ENCODE data around the gene CTPS1.
A peak's percentile ranks its signal among the peaks of the same experiment; 100 is the strongest.

CTPS1 gene

DNA sequence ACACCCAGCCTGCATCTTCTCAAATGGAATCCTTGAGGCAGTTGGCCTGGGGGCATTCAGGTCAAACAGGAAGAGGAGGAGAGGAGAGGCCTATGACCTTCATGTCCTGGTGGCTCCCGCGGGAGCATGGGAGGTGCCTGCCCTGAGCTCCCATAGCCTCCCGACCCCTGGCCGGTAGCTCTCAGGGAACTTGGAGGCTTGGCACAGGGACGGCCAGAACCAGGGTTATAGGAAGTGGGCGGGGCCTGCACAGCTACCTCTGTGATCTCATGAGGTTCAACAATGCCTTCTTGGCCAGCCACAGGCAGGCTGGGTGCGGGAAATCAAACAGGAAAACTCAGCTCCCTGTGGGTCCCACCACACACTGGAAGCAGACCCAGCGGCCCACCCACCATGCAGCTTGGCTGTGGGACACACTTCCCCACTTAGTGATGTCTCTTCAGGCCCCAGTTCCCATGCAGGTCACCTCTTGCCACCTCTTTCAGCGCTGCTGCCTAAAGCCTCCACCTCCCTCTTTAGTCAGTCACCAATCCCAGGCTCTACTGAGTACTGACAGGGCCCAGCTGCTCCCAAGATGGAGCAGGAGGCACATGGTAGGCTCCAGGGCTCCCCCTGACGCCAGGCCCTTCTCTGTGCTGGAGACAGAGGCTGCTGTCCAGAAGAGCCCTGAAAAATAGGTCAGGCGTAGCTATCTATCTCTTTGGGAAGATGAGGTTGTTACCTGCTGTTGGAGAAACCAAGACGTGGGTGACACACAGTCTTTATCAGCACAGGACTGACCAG is 42.2 kb downstream of the CTPS1 start, which contains the start of gene SLFNL1:
Gene SLFNL1, minus strand, starts transcription at position 200 of the 783 bp plus-strand sequence. CDS start 1,065 bp downstream, outside the sequence.
- Histone ChIP-seq H3K27me3 (ENCODE audit: insufficient read depth, low read length, poor library complexity) (no peaks in the 10 kb centered on the region), H3K79me2 (ENCODE audit: insufficient read depth, low read length) (no peaks in the 10 kb centered on the region), H3K36me3 (ENCODE audit: insufficient read depth, low read length) (peaks cover 37% of the 10 kb centered on the region), H3K27ac (ENCODE audit: low read length) (peak within 1 kb of the TSS; percentile 5; the same call in 1 of the 2 replicates), H3K9ac (ENCODE audit: low read depth, low read length) (no peak within 1 kb of the TSS), H3K4me3 (ENCODE audit: low read depth in 1 of 2, low read length in 2 of 2) (no peak within 1 kb of the TSS), H3K4me1 (ENCODE audit: insufficient read depth, low read length) (no peaks in the 10 kb centered on the region), H3K4me2 (ENCODE audit: insufficient read depth, low read length) (no peak within 1 kb of the TSS), H3K9me3 (ENCODE audit: insufficient read depth, low read length, severe bottlenecking) (no peaks in the 10 kb centered on the region), H4K20me1 (ENCODE audit: insufficient read depth, low read length) (peaks cover 24% of the 10 kb centered on the region; the same call in 1 of the 2 replicates), H2AFZ (ENCODE audit: low read depth, low read length) (no peak within 1 kb of the TSS)
- ATAC-seq (ENCODE audit: insufficient read depth, low read depth) = peak; percentile 22; the same call in 2 of the 3 replicates
- DNase-seq = no peak
- TF ChIP-seq, protein P1, sequence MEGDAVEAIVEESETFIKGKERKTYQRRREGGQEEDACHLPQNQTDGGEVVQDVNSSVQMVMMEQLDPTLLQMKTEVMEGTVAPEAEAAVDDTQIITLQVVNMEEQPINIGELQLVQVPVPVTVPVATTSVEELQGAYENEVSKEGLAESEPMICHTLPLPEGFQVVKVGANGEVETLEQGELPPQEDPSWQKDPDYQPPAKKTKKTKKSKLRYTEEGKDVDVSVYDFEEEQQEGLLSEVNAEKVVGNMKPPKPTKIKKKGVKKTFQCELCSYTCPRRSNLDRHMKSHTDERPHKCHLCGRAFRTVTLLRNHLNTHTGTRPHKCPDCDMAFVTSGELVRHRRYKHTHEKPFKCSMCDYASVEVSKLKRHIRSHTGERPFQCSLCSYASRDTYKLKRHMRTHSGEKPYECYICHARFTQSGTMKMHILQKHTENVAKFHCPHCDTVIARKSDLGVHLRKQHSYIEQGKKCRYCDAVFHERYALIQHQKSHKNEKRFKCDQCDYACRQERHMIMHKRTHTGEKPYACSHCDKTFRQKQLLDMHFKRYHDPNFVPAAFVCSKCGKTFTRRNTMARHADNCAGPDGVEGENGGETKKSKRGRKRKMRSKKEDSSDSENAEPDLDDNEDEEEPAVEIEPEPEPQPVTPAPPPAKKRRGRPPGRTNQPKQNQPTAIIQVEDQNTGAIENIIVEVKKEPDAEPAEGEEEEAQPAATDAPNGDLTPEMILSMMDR (IDR thresholded peaks at IDR 0.05; ENCODE audit: borderline replicate concordance, extremely low read depth, low read length, poor library complexity, severe bottlenecking) = no peak
- TF ChIP-seq EZH2 (IDR thresholded peaks at IDR 0.05; ENCODE audit: borderline replicate concordance, low read depth, low read length, severe bottlenecking) = no peak

DNA sequence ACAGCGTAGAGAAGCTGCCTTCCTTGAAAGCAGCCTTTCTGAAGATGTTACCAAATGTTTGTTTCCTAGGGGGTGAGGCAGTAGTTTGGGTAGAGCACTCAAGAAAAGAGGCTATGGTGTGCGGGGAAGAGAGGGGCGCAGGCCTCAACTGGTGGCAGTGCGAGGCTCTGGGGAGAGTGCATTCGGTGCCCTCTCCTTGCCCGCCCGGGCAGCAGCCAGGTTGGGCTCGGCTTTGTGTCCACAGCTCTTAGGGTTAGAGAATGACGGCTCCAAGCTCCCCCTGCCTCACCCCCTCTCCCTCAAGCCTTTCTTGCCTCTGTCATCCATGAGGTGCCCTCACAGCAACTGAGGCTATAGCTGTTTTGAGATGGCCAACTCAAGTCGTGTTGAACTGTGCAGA is 42.9 kb downstream of the CTPS1 start:
- H3K27me3 ChIP-seq (ENCODE audit: insufficient read depth, low read length, poor library complexity) = no peaks in the 10 kb centered on the region
- H3K79me2 ChIP-seq (ENCODE audit: insufficient read depth, low read length) = no peaks in the 10 kb centered on the region
- no peak overlapping the region for H3K27ac ChIP-seq (ENCODE audit: low read length)
- H3K9me3 ChIP-seq (ENCODE audit: insufficient read depth, low read length, severe bottlenecking) = no peaks in the 10 kb centered on the region
- no peak overlapping the region for H3K9ac ChIP-seq (ENCODE audit: low read depth, low read length)
- H3K36me3 ChIP-seq (ENCODE audit: insufficient read depth, low read length) = peaks cover 34% of the 10 kb centered on the region
- H2AFZ ChIP-seq (ENCODE audit: low read depth, low read length) = no peak overlapping the region
- H4K20me1 ChIP-seq (ENCODE audit: insufficient read depth, low read length) = peaks cover 20% of the 10 kb centered on the region; the same call in 1 of the 2 replicates
- H3K4me2 ChIP-seq (ENCODE audit: insufficient read depth, low read length) = no peak overlapping the region
- no peaks in the 10 kb centered on the region for H3K4me1 ChIP-seq (ENCODE audit: insufficient read depth, low read length)
- ATAC-seq (ENCODE audit: insufficient read depth, low read depth) (0 out of 3 replicates have a peak, but pooled peaks have one; percentile 3), DNase-seq (no peak)
- TF ChIP-seq, protein P1 (IDR thresholded peaks at IDR 0.05; ENCODE audit: borderline replicate concordance, extremely low read depth, low read length, poor library complexity, severe bottlenecking) = no peak
- TF ChIP-seq EZH2 (IDR thresholded peaks at IDR 0.05; ENCODE audit: borderline replicate concordance, low read depth, low read length, severe bottlenecking) = no peak
- no peak overlapping the region for H3K4me3 ChIP-seq (ENCODE audit: low read depth in 1 of 2, low read length in 2 of 2)

DNA sequence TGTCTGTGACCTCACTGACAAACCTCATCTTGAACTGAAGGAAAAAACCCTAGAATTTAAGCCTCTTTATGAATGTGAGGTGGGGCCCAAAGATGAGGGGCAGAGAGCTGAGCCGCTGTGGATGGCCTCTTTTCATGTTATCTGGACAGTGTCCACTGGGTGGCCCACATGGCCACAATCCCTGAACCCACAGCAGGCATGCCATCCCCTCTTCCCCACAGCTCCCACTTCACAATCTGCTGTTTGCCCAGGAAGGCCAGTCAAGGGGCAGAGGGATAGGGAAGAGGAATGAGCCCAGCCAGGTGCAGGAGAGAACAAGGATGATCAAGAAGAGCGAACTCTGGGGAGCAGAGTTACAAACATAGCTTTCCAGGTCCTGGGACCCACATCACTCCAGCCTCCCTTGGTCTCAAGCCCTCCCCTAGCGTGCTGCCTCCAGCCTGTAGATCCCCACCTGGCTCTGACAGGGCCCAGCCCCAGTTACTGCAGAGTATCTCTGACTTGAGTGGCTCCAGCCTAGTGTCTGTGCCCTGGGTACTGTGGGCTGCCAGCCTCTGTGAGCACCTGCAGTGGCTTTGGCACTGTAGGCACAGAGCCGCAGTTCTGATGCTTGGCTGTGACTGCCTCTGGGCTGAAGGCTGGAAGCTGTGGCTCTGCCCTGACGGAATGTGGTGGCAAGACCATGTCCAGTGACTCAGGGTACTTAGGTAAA is 43.9 kb downstream of the CTPS1 start:
- Histone ChIP-seq H3K36me3 (ENCODE audit: insufficient read depth, low read length) (peaks cover 34% of the 10 kb centered on the region), H2AFZ (ENCODE audit: low read depth, low read length) (no peak overlapping the region), H3K9me3 (ENCODE audit: insufficient read depth, low read length, severe bottlenecking) (no peaks in the 10 kb centered on the region), H3K79me2 (ENCODE audit: insufficient read depth, low read length) (no peaks in the 10 kb centered on the region), H3K27me3 (ENCODE audit: insufficient read depth, low read length, poor library complexity) (no peaks in the 10 kb centered on the region), H3K4me2 (ENCODE audit: insufficient read depth, low read length) (no peak overlapping the region), H3K4me1 (ENCODE audit: insufficient read depth, low read length) (no peaks in the 10 kb centered on the region), H3K27ac (ENCODE audit: low read length) (no peak overlapping the region), H3K4me3 (ENCODE audit: low read depth in 1 of 2, low read length in 2 of 2) (no peak overlapping the region), H3K9ac (ENCODE audit: low read depth, low read length) (no peak overlapping the region), H4K20me1 (ENCODE audit: insufficient read depth, low read length) (0 out of 2 replicates have a peak, but pooled peaks cover 14% of the 10 kb centered on the region)
- no peak for DNase-seq
- peak; percentile 18; the same call in 2 of the 3 replicates for ATAC-seq (ENCODE audit: insufficient read depth, low read depth)
- no peak for TF ChIP-seq EZH2 (IDR thresholded peaks at IDR 0.05; ENCODE audit: borderline replicate concordance, low read depth, low read length, severe bottlenecking)
- TF ChIP-seq, protein P1 (IDR thresholded peaks at IDR 0.05; ENCODE audit: borderline replicate concordance, extremely low read depth, low read length, poor library complexity, severe bottlenecking) = no peak
